RWPE1 (cell line): ENCODE results near the gene LTV1.
A peak's percentile ranks its signal among the peaks of the same experiment; 100 is the strongest.
"Not testable (repeated sequence)": the region's sequence is repeated elsewhere in the genome, so short reads cannot be mapped to it uniquely, and the experiment has no call there.

ENCODE experiments used
- CTCF ChIA-PET: fragments of 350-600 bp; sonication (Branson Sonifier 250); formaldehyde crosslinking; extraction: SDS; loops from one replicate; lab custom pipeline; 2021; lab: Yijun Ruan, JAX
- POLR2A ChIA-PET: fragments of 400-600 bp; formaldehyde crosslinking; extraction: SDS; loops from one replicate; lab custom pipeline; 2020; ENCODE audit warnings: antibody characterized with exemption; ENCODE audit not compliant: low non-redundant PET; lab: Yijun Ruan, JAX
- DNase-seq: peaks from one replicate; pipeline ENCODE4 v3.0.0; 2012; ENCODE audit warnings: low spot score
- H3K27ac ChIP-seq: fragments of 450-650 bp; 2 replicates; pipeline ENCODE4 v1.5.1; 2017
- CTCF ChIP-seq: fragments of 450-650 bp; conservative IDR thresholded peaks from 2 replicates; pipeline ENCODE4 v1.5.1; 2017; ENCODE audit warnings: low read depth, mild to moderate bottlenecking

The LTV1 gene

GRCh38 chr6:143840595-143841265 lies 2.4 kb upstream of the LTV1 start:
- ChIA-PET POLR2A (no interaction called here), CTCF (no interaction called here)
- DNase-seq, result no peak
- no peak for TF ChIP-seq CTCF
- no peak overlapping the region for H3K27ac ChIP-seq

GRCh38 chr6:143842461-143842901 lies 657 bp upstream of the LTV1 start:
- no peak for DNase-seq
- CTCF ChIA-PET, result interaction anchor here (1.7 to 3.9 kb wide), 2 partner anchors 22 to 267 kb away, joined by 4 to 15 read pairs; partner anchors contain the start of gene ZC2HC1B

GRCh38 chr6:143843677-143843999 lies 500 bp downstream of the LTV1 start:
- no peak for DNase-seq
- H3K27ac ChIP-seq, result peak overlapping the region; percentile 78
- ChIA-PET CTCF (interaction anchor here (0.7 to 3.9 kb wide), 4 partner anchors 20 to 268 kb away, joined by 3 to 15 read pairs (median 4); partner anchors contain the start of gene ZC2HC1B), POLR2A (no interaction called here)
- TF ChIP-seq CTCF, result no peak

More at GRCh38 chr6:143842461-143842901, 657 bp upstream of the LTV1 start:
- peak overlapping the region; percentile 78 for H3K27ac ChIP-seq
- POLR2A ChIA-PET, result no interaction called here
- TF ChIP-seq CTCF, result no peak

GRCh38 chr6:143844006-143844405 lies 868 bp downstream of the LTV1 start:
- no peak for TF ChIP-seq CTCF
- no peak for DNase-seq
- ChIA-PET CTCF (interaction anchor here (0.7 to 3.9 kb wide), 4 partner anchors 20 to 269 kb away, joined by 3 to 15 read pairs (median 4); partner anchors contain the start of gene ZC2HC1B), POLR2A (no interaction called here)
- H3K27ac ChIP-seq, result no peak overlapping the region

- TF ChIP-seq CTCF, result no peak
- DNase-seq, result no peak
- no peak overlapping the region for H3K27ac ChIP-seq
- CTCF ChIA-PET, result interaction anchor here (3.9 kb wide), 1 partner anchor 270 kb away, joined by 15 read pairs; no protein-coding TSS in a partner anchor
- POLR2A ChIA-PET, result no interaction called here
Measured at GRCh38 chr6:143845033-143845432, 1.9 kb downstream of the LTV1 start.

GRCh38 chr6:143851706-143852105 lies 8.6 kb downstream of the LTV1 start:
- H3K27ac ChIP-seq, POLR2A ChIA-PET: not testable (repeated sequence)

GRCh38 chr6:143855057-143855456 lies 11.9 kb downstream of the LTV1 start:
- DNase-seq, POLR2A ChIA-PET, CTCF ChIA-PET: not testable (repeated sequence)

More at GRCh38 chr6:143851706-143852105, 8.6 kb downstream of the LTV1 start:
- DNase-seq, CTCF ChIA-PET: not testable (repeated sequence)

GRCh38 chr6:143856762-143857161 lies 13.6 kb downstream of the LTV1 start:
- CTCF ChIA-PET, H3K27ac ChIP-seq, POLR2A ChIA-PET: not testable (repeated sequence)

More at GRCh38 chr6:143855057-143855456, 11.9 kb downstream of the LTV1 start:
- H3K27ac ChIP-seq, result not testable (repeated sequence)

More at GRCh38 chr6:143856762-143857161, 13.6 kb downstream of the LTV1 start:
- not testable (repeated sequence) for DNase-seq
